ENCODE data around the gene GDF10.

- TF ChIP-seq CTCF (IDR thresholded peaks at IDR 0.05), result no peak
- TF ChIP-seq POLR2A (IDR thresholded peaks at IDR 0.05), result no peak
These were observed 20.8 kb downstream of the GDF10 start for GRCh38 chr10:47320812-47321211.
